Sigmoid colon (tissue), 7 donors: ENCODE measurements around the gene USP2. TPM values are rescaled to one million over a fixed set of nuclear protein-coding genes. Genes with fewer than 3 reads are reported as not detected.

Experiments
- DNase-seq: peaks from one replicate; pipeline ENCODE4 v3.0.0-alpha.2; 2019
- H3K27ac ChIP-seq, 4 donors: fragments of 200-600 bp; sonication (generic); one replicate each; pipeline ENCODE4 v1.5.1; 2016 to 2019; ENCODE audit warnings: mild to moderate bottlenecking in 1 of 4
- H3K27me3 ChIP-seq, 3 donors: fragments of 200-600 bp; sonication (generic); one replicate each; pipeline ENCODE4 v1.5.1; 2019; ENCODE audit warnings: mild to moderate bottlenecking in 1 of 3
- H3K36me3 ChIP-seq, 4 donors: fragments of 200-600 bp; sonication (generic); one replicate each; pipeline ENCODE4 v1.5.1; 2016 to 2019
- H3K4me1 ChIP-seq, 4 donors: fragments of 200-600 bp; sonication (generic); one replicate each; pipeline ENCODE4 v1.5.1; 2017 to 2019
- H3K4me3 ChIP-seq, 4 donors: fragments of 200-600 bp; sonication (generic); one replicate each; pipeline ENCODE4 v1.5.1; 2017 to 2019; ENCODE audit warnings: mild to moderate bottlenecking in 2 of 4, moderate library complexity in 1 of 4
- H3K9me3 ChIP-seq, 4 donors: fragments of 200-600 bp in 3 of 4; sonication (generic) in 3 of 4; one replicate each; pipeline versions ENCODE4 v1.5.1 to v1.6.1; 2013 to 2019
- EP300 ChIP-seq, 4 donors: sonication (generic); formaldehyde crosslinking; IDR thresholded peaks; one replicate each; pipeline ENCODE4 v1.6.1; 2017; ENCODE audit warnings: antibody characterized with exemption in 4 of 4
- POLR2A ChIP-seq, 2 donors: fragments of 450-650 bp; IDR thresholded peaks; one replicate each; pipeline ENCODE4 v1.6.1; 2016; ENCODE audit warnings: antibody characterized with exemption in 2 of 2, mild to moderate bottlenecking in 2 of 2, moderate library complexity in 2 of 2
- POLR2AphosphoS5 ChIP-seq, 4 donors: sonication (generic); formaldehyde crosslinking; IDR thresholded peaks; one replicate each; pipeline ENCODE4 v1.6.1; 2017; ENCODE audit warnings: antibody characterized with exemption in 4 of 4
- WGBS, 2 donors: extraction: QIAGEN DNeasy Blood & Tissue Kit; methylation state at CpG; one replicate each; pipeline ENCODE4 v1.1.7; 2013; 5-methylcytosine and 5-hydroxymethylcytosine counted together
- intact Hi-C: fragments of 100-400 bp; cut with DNase I; formaldehyde crosslinking; loops from one replicate; pipeline ENCODE4 v1.15.1; 2023
- polyA plus RNA-seq, 3 donors: library from polyadenylated mRNA; stranded (reverse); fragments of 200-250 nt; gene quantifications; one replicate each; pipeline ENCODE4 v1.2.3, GENCODE V29; 2013
- total RNA-seq, 4 donors: library from RNA; depleted of rRNA; stranded (reverse); fragments of >200 nt; gene quantifications; one replicate each; pipeline ENCODE4 v1.1.0, GENCODE V29; 2016
- TF ChIP-seq, protein P1 (sequence below), 4 experiments: fragments of 450-650 bp in 3 of 4; fragments of 200-600 bp in 1 of 4; IDR thresholded peaks; one replicate each; pipeline ENCODE4 v1.5.1; 2016 to 2019; ENCODE audit warnings: antibody characterized with exemption in 4 of 4, mild to moderate bottlenecking in 3 of 4, moderate library complexity in 2 of 4
- donor health status: healthy with polysubstance abuse.
- donor health status: Bipolar disorder and iron deficiency.
- donor health status: healthy.

Gene USP2
- total and polyA plus RNA-seq, 7 donors: 0.71 to 13.2 (median 1.9) TPM

DNA sequence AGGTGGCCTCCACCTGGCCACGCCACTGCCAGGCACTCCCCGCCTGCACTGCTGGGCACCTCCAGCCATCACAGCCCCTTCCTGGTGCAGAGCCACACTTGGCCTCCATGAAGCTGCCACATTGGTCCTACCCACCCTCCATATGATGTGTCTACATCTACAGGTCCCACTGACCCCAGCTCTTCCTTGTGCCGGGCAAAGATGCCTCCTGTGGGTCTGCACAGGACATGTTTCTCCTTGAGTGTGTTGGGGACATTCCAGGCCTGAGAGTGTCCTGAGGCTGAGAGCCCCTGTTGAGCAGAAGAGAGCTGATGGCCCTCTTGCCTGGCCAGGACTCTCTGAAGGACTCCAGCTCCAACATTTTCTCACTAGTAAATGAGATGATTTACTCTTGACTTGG lies 34.0 kb upstream of the USP2 start:
- TF ChIP-seq EP300 (IDR thresholded peaks at IDR 0.05): no peak
- no peak for TF ChIP-seq POLR2A (IDR thresholded peaks at IDR 0.05)
- TF ChIP-seq POLR2AphosphoS5 (IDR thresholded peaks at IDR 0.05): no peak
- TF ChIP-seq, protein P1, sequence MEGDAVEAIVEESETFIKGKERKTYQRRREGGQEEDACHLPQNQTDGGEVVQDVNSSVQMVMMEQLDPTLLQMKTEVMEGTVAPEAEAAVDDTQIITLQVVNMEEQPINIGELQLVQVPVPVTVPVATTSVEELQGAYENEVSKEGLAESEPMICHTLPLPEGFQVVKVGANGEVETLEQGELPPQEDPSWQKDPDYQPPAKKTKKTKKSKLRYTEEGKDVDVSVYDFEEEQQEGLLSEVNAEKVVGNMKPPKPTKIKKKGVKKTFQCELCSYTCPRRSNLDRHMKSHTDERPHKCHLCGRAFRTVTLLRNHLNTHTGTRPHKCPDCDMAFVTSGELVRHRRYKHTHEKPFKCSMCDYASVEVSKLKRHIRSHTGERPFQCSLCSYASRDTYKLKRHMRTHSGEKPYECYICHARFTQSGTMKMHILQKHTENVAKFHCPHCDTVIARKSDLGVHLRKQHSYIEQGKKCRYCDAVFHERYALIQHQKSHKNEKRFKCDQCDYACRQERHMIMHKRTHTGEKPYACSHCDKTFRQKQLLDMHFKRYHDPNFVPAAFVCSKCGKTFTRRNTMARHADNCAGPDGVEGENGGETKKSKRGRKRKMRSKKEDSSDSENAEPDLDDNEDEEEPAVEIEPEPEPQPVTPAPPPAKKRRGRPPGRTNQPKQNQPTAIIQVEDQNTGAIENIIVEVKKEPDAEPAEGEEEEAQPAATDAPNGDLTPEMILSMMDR (IDR thresholded peaks at IDR 0.05): no peak
- no peak overlapping the region for H3K27ac ChIP-seq
- H3K36me3 ChIP-seq: no peaks in the 10 kb centered on the region
- no peak for DNase-seq
- WGBS, 2 donors: 92 to 95% methylated on average over 3 of the region's 3 CpGs
- intact Hi-C loops: no loop called here
- no peaks in the 10 kb centered on the region for H3K9me3 ChIP-seq
- H3K27me3 ChIP-seq: peaks cover 0 to 5% (median 0%) of the 10 kb centered on the region in 3 donors
- peaks cover 0 to 21% (median 12%) of the 10 kb centered on the region in 4 donors for H3K4me1 ChIP-seq
- H3K4me3 ChIP-seq: no peak overlapping the region

DNA sequence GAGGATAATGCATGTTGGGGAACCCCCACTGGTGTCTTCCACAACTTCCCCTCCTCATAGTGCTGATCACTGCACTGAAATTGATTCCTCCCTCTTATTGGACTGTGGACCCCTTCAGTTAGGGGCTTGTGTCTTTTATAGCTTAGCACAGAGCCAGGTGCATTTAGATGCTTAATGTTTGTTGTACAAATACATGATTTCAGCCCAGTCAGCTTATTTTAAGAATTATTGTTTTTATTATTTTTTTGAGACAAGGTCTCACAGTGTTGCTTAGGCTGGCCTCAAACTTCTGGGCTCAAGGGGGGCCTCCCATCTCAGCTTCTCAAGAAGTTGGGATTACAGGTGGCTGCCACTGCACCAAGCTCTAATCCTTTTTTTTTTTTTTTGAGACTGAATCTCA lies 33.2 kb upstream of the USP2 start:
- TF ChIP-seq POLR2AphosphoS5 (IDR thresholded peaks at IDR 0.05) (no peak), EP300 (IDR thresholded peaks at IDR 0.05) (no peak)
- TF ChIP-seq, protein P1 (IDR thresholded peaks at IDR 0.05): no peak
- no peak for DNase-seq
- H3K9me3 ChIP-seq: no peaks in the 10 kb centered on the region
- H3K4me3 ChIP-seq: no peak overlapping the region
- H3K27ac ChIP-seq: no peak overlapping the region
- H3K27me3 ChIP-seq: no peaks in the 10 kb centered on the region
- no peaks in the 10 kb centered on the region for H3K36me3 ChIP-seq
- peaks cover 0 to 16% (median 12%) of the 10 kb centered on the region in 4 donors for H3K4me1 ChIP-seq
- intact Hi-C loops: no loop called here

DNA sequence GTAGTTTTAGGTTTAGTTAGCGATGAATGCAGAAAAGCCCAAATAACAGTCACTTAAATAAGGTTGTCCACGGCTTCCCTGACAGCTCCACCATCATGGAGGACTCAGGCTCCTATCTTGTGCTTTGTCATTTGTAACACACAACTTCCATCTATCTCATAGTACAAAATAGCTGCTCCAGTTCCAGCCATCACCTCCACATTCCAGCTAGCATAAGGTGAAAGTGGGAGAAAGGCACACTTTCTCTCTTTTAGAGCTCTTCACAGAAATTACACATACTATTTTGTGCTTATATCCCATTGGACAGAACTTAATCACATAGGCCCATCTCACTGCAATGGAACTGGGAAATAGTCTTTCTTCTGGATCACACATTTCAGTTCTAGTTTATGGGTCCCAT lies 32.8 kb upstream of the USP2 start:
- Histone ChIP-seq H3K36me3 (no peaks in the 10 kb centered on the region), H3K4me3 (no peak overlapping the region), H3K9me3 (no peaks in the 10 kb centered on the region), H3K4me1 (peaks cover 0 to 16% (median 12%) of the 10 kb centered on the region in 4 donors), H3K27me3 (no peaks in the 10 kb centered on the region), H3K27ac (no peak overlapping the region)
- WGBS, 2 donors: 92 to 94% methylated on average over 2 of the region's 2 CpGs
- intact Hi-C loops: no loop called here
- DNase-seq: no peak
- TF ChIP-seq EP300 (IDR thresholded peaks at IDR 0.05) (no peak), POLR2A (IDR thresholded peaks at IDR 0.05) (no peak), POLR2AphosphoS5 (IDR thresholded peaks at IDR 0.05) (no peak)
- TF ChIP-seq, protein P1 (IDR thresholded peaks at IDR 0.05): no peak

DNA sequence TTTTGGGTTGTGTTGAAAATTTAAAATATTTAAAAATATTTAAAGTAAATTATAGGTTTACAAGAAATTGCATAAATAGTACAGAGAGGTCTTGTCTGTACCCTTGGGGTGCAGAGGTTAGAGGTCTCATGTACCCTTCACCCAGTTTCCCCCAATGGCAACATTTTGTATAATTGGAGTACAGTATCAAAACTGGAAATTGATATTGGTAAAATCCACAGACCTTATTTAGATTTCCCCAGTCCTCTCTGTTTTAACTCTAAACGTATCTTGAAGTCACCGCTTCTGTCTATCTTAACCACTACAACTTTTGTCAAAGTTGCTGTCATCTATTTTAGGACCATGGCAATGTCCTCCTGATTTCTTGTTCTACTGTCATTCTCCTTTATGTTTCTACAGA lies 30.6 kb upstream of the USP2 start:
- DNase-seq: no peak
- Histone ChIP-seq H3K4me3 (no peak overlapping the region), H3K9me3 (no peaks in the 10 kb centered on the region), H3K4me1 (peaks cover 0 to 2% (median 1%) of the 10 kb centered on the region in 4 donors), H3K27me3 (no peaks in the 10 kb centered on the region), H3K36me3 (no peaks in the 10 kb centered on the region), H3K27ac (no peak overlapping the region)
- no peak for TF ChIP-seq POLR2AphosphoS5 (IDR thresholded peaks at IDR 0.05)
- TF ChIP-seq EP300 (IDR thresholded peaks at IDR 0.05): no peak
- TF ChIP-seq, protein P1 (IDR thresholded peaks at IDR 0.05): no peak
- no peak for TF ChIP-seq POLR2A (IDR thresholded peaks at IDR 0.05)
- intact Hi-C loops: no loop called here
- WGBS, 2 donors: 95 to 98% methylated on average over 2 of the region's 2 CpGs

DNA sequence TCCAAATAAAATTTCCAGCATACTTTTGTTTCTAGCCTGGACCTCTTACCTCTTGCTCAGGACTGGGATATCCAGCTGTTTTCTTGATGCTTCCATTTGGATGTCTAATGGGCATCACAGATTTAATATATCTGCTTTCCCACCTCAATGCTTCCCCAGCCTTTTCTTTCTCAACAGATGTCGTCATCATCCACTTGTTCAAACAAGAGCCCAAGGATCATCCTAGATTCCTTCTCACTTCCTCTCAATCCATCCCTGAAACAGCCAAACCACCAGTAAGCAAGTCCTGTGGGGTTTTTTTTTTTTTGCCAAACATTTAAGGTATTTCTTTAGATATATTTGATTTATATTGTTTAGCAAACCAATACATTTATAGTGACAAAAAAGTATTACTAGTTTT lies 29.0 kb upstream of the USP2 start:
- WGBS, 2 donors: 84 to 88% methylated on average over 1 of the region's 1 CpG
- Histone ChIP-seq H3K4me1 (no peaks in the 10 kb centered on the region), H3K27ac (no peak overlapping the region), H3K9me3 (no peaks in the 10 kb centered on the region), H3K36me3 (no peaks in the 10 kb centered on the region), H3K27me3 (no peaks in the 10 kb centered on the region), H3K4me3 (no peak overlapping the region)
- intact Hi-C loops: no loop called here
- no peak for DNase-seq
- TF ChIP-seq POLR2AphosphoS5 (IDR thresholded peaks at IDR 0.05) (no peak), EP300 (IDR thresholded peaks at IDR 0.05) (no peak)
